Rectal smooth muscle tissue (tissue), 1 donor: Measurements from ENCODE around the gene KCNT1.

Experiments used
- H3K27ac ChIP-seq: one replicate; pipeline ENCODE4 v1.7.0; 2013; ENCODE audit warnings: low read depth, low read length, inconsistent platforms
- H3K27me3 ChIP-seq: one replicate; pipeline ENCODE4 v1.7.0; 2013; ENCODE audit warnings: low read length; ENCODE audit not compliant: control insufficient read depth, insufficient read depth
- H3K36me3 ChIP-seq: one replicate; pipeline ENCODE4 v1.7.0; 2013; ENCODE audit warnings: low read length; ENCODE audit not compliant: control insufficient read depth, insufficient read depth
- H3K4me1 ChIP-seq: one replicate; pipeline ENCODE4 v1.7.0; 2013; ENCODE audit warnings: low read length; ENCODE audit not compliant: control insufficient read depth, insufficient read depth
- H3K4me3 ChIP-seq: one replicate; pipeline ENCODE4 v1.7.0; 2013; ENCODE audit warnings: low read length
- H3K9ac ChIP-seq: one replicate; pipeline ENCODE4 v1.7.0; 2013; ENCODE audit warnings: low read length

Gene KCNT1

GRCh38 chr9:135749171-135750045, 47.4 kb downstream of the KCNT1 start:
- no peak overlapping the region for H3K9ac ChIP-seq
- H3K4me3 ChIP-seq = no peak overlapping the region
- no peaks in the 10 kb centered on the region for H3K4me1 ChIP-seq
- no peak overlapping the region for H3K27ac ChIP-seq
- H3K36me3 ChIP-seq = no peaks in the 10 kb centered on the region
- peaks cover 2% of the 10 kb centered on the region for H3K27me3 ChIP-seq

GRCh38 chr9:135750786-135751185, 48.8 kb downstream of the KCNT1 start:
- peaks cover 2% of the 10 kb centered on the region for H3K27me3 ChIP-seq
- H3K27ac ChIP-seq = no peak overlapping the region
- H3K4me1 ChIP-seq = no peaks in the 10 kb centered on the region

DNA sequence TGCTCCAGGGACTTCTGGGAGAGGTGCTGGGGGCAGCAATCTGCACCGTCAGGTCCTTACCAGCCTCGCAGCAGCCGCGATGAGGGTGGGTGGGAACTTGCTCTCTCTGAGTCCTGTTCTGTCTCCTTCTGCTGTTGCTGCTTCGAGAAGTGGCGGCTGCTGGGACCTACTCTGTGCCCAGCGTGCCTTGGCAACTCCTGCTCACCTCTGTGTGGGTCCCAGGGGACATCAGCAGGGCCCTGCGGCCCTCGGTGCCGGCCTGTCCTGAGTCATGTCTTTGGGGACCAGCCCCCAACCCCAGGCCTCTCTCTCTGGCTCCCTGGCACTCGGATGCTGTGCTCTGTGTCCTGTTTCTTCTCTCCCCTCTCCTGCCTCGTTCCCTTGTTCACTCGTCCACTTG, 49.5 kb downstream of the KCNT1 start:
- Histone ChIP-seq H3K9ac (no peak overlapping the region), H3K4me3 (no peak overlapping the region), H3K27ac (no peak overlapping the region), H3K36me3 (no peaks in the 10 kb centered on the region), H3K4me1 (no peaks in the 10 kb centered on the region), H3K27me3 (peaks cover 2% of the 10 kb centered on the region)

More at GRCh38 chr9:135750786-135751185, 48.8 kb downstream of the KCNT1 start:
- Histone ChIP-seq H3K36me3 (no peaks in the 10 kb centered on the region), H3K4me3 (no peak overlapping the region), H3K9ac (no peak overlapping the region)

GRCh38 chr9:135752281-135753204, 50.6 kb downstream of the KCNT1 start:
- Histone ChIP-seq H3K4me3 (no peak overlapping the region), H3K36me3 (no peaks in the 10 kb centered on the region), H3K9ac (no peak overlapping the region), H3K27me3 (peaks cover 2% of the 10 kb centered on the region), H3K27ac (no peak overlapping the region), H3K4me1 (no peaks in the 10 kb centered on the region)

- Histone ChIP-seq H3K9ac (no peak overlapping the region), H3K36me3 (no peaks in the 10 kb centered on the region), H3K4me3 (no peak overlapping the region), H3K27ac (no peak overlapping the region), H3K27me3 (peaks cover 2% of the 10 kb centered on the region), H3K4me1 (no peaks in the 10 kb centered on the region)
Measured at GRCh38 chr9:135753391-135754105, 51.6 kb downstream of the KCNT1 start.

- Histone ChIP-seq H3K4me1 (no peaks in the 10 kb centered on the region), H3K4me3 (no peak overlapping the region), H3K9ac (no peak overlapping the region), H3K36me3 (no peaks in the 10 kb centered on the region), H3K27ac (no peak overlapping the region), H3K27me3 (no peaks in the 10 kb centered on the region)
Measured at GRCh38 chr9:135756576-135756975, 54.6 kb downstream of the KCNT1 start.

DNA sequence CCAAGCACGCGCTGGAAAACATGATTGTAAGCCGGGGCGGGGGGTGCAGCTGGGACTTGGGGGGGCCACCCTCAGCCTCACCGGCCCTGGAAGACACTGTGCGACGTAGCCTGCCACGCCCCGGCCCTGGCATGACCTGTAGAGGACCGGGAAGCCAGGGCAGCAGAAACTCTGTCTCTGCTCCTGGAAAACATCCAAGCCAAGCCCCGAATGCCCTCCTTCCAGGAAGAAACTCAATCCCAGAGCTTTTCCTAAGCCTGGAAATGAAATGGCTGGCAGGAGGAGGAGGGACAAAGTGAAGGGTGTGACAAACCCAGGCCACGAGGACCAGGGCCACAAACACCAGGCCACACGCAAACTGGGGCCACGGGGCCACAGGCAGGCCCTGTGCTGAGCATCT, 55.4 kb downstream of the KCNT1 start:
- no peaks in the 10 kb centered on the region for H3K4me1 ChIP-seq
- no peaks in the 10 kb centered on the region for H3K36me3 ChIP-seq
- no peak overlapping the region for H3K9ac ChIP-seq
- no peak overlapping the region for H3K4me3 ChIP-seq
- no peaks in the 10 kb centered on the region for H3K27me3 ChIP-seq
- no peak overlapping the region for H3K27ac ChIP-seq

DNA sequence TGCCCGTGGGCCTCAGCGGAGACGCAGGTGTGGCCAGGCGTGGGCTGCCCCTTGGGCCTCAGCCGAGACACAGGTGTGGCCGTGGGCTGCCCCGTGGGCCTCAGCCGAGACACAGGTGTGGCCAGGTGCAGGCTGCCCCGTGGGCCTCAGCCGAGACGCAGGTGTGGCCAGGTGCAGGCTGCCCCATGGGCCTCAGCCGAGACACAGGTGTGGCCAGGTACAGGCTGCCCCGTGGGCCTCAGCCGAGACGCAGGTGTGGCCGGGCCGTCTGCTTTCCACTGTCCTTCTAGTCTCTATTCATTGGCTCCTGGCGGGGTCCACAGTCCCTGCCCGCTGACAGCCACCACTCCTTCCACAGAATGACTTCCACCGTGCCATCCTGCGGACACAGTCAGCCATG, 56.1 kb downstream of the KCNT1 start:
- no peaks in the 10 kb centered on the region for H3K27me3 ChIP-seq
- H3K4me1 ChIP-seq = no peaks in the 10 kb centered on the region
- H3K36me3 ChIP-seq = no peaks in the 10 kb centered on the region
- no peak overlapping the region for H3K27ac ChIP-seq
- no peak overlapping the region for H3K9ac ChIP-seq
- H3K4me3 ChIP-seq = no peak overlapping the region

GRCh38 chr9:135758870-135759269, 56.9 kb downstream of the KCNT1 start:
- H3K27ac ChIP-seq = no peak overlapping the region

DNA sequence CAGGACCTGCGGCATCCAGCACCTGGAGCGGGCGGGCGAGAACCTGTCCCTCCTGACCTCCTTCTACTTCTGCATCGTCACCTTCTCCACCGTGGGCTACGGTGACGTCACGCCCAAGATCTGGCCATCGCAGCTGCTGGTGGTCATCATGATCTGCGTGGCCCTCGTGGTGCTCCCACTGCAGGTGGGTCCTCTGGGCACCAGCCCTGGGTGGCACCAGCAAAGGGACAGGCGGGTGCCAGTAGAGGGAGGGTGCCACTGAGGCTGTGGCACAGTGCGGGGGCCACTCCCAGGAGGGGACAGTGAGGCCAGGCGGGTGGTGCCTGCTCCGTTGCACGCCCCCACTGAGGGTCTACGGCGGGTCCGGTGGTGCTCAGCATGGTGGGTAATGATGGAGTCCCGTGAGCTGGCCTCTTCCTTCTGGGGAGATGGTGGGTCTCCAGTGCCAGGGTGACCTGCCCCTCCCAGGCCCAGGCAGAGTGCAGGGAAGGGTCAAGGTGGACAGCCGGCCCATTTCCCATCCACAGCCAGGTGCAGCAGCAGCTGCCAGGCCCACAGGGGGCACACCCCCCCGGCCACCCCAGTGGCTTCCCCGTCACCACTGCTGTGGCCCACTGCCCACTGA, 57.8 kb downstream of the KCNT1 start:
- Histone ChIP-seq H3K4me3 (no peak overlapping the region), H3K36me3 (no peaks in the 10 kb centered on the region), H3K27me3 (no peaks in the 10 kb centered on the region), H3K27ac (no peak overlapping the region), H3K9ac (no peak overlapping the region), H3K4me1 (no peaks in the 10 kb centered on the region)

More at GRCh38 chr9:135758870-135759269, 56.9 kb downstream of the KCNT1 start:
- Histone ChIP-seq H3K4me1 (no peaks in the 10 kb centered on the region), H3K9ac (no peak overlapping the region), H3K36me3 (no peaks in the 10 kb centered on the region), H3K4me3 (no peak overlapping the region), H3K27me3 (no peaks in the 10 kb centered on the region)

DNA sequence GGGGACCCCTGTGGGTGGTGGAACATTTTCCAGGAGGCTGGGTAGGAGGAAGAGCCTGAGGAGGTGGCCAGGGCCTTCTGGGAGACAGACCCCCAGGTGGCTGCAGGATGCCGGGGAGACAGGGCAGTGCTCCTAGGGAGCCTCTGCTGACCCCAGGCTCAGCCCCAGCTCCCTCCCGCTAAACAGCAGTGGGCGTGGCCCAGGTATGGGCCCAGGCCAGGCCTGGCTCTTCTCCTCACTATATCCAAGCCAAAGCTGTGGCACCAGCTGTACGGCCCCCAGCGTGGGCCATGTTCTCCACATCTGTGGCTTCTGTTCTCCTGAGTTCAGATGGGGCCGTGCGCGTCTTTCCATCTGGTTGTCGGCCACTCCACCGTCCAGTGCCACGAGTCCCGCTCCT, 58.5 kb downstream of the KCNT1 start:
- Histone ChIP-seq H3K27ac (no peak overlapping the region), H3K4me3 (no peak overlapping the region), H3K4me1 (no peaks in the 10 kb centered on the region), H3K36me3 (no peaks in the 10 kb centered on the region), H3K27me3 (no peaks in the 10 kb centered on the region), H3K9ac (no peak overlapping the region)
